HG02623 (cell line): ENCODE data around the gene SAMD3.
"Not testable (repeated sequence)": the region's sequence is repeated elsewhere in the genome, so short reads cannot be mapped to it uniquely, and the experiment has no call there.

Source experiments
- ATAC-seq: cut with Tn5 transposase; IDR thresholded peaks from one replicate; pipeline ENCODE4 v1.9.1; 2021; ENCODE audit warnings: moderate library complexity; ENCODE audit not compliant: unreplicated experiment

SAMD3 gene

GRCh38 chr6:130212215-130212874 is 10.4 kb downstream of the SAMD3 start:
- no peak for ATAC-seq

GRCh38 chr6:130211691-130212090 is 11.1 kb downstream of the SAMD3 start:
- ATAC-seq = no peak

- ATAC-seq = no peak
Observed at GRCh38 chr6:130207979-130208649, 14.6 kb downstream of the SAMD3 start.

GRCh38 chr6:130206479-130206878 is 16.3 kb downstream of the SAMD3 start:
- ATAC-seq = no peak

- ATAC-seq = no peak
Observed at GRCh38 chr6:130204322-130204721, 18.4 kb downstream of the SAMD3 start.

GRCh38 chr6:130203370-130203769 is 19.4 kb downstream of the SAMD3 start:
- ATAC-seq = no peak

- ATAC-seq = peak; percentile 71
Observed at GRCh38 chr6:130202782-130203181, 20.0 kb downstream of the SAMD3 start.

GRCh38 chr6:130200020-130200419 is 22.7 kb downstream of the SAMD3 start:
- no peak for ATAC-seq

- ATAC-seq = no peak
Observed at GRCh38 chr6:130198483-130199035, 24.2 kb downstream of the SAMD3 start.

GRCh38 chr6:130197816-130198482 is 24.8 kb downstream of the SAMD3 start:
- not testable (repeated sequence) for ATAC-seq

GRCh38 chr6:130194434-130194833 is 28.3 kb downstream of the SAMD3 start:
- ATAC-seq = not testable (repeated sequence)

- ATAC-seq = no peak
Observed at GRCh38 chr6:130190701-130191690, 31.8 kb downstream of the SAMD3 start.

GRCh38 chr6:130189531-130190397 is 33.0 kb downstream of the SAMD3 start:
- ATAC-seq = no peak

GRCh38 chr6:130188207-130188899 is 34.4 kb downstream of the SAMD3 start:
- no peak for ATAC-seq

GRCh38 chr6:130187335-130188206 is 35.2 kb downstream of the SAMD3 start:
- ATAC-seq = no peak

- no peak for ATAC-seq
Observed at GRCh38 chr6:130185658-130186057, 37.1 kb downstream of the SAMD3 start.

GRCh38 chr6:130183271-130184222 is 39.2 kb downstream of the SAMD3 start:
- no peak for ATAC-seq
